Smooth muscle cell (in vitro differentiated cells): ENCODE data around the gene WDR47. TPM values are rescaled to one million over a fixed set of nuclear protein-coding genes. Genes with fewer than 3 reads are reported as not detected.

Source experiments
- DNase-seq: peaks from one replicate; lab custom pipeline; 2025; ENCODE audit not compliant: unreplicated experiment; lab: John Stamatoyannopoulos, UW
- H2AFZ ChIP-seq: fragments of 200-600 bp; sonication (generic); 2 replicates; pipeline ENCODE4 v1.6.0; 2016; ENCODE audit warnings: antibody characterized with exemption, low read depth, mild to moderate bottlenecking
- H3F3A ChIP-seq: fragments of 200-600 bp; sonication (generic); 2 replicates; pipeline ENCODE4 v1.6.0; 2017; ENCODE audit warnings: antibody characterized with exemption, low read depth
- H3K27ac ChIP-seq: fragments of 200-600 bp; sonication (generic); 2 replicates; pipeline ENCODE4 v1.5.1; 2016; ENCODE audit warnings: low read depth, mild to moderate bottlenecking
- H3K27me3 ChIP-seq: fragments of 200-600 bp; sonication (generic); 2 replicates; pipeline ENCODE4 v1.6.1; 2016; ENCODE audit warnings: low read depth, mild to moderate bottlenecking
- H3K36me3 ChIP-seq: fragments of 200-600 bp; sonication (generic); 2 replicates; pipeline ENCODE4 v1.5.1; 2016; ENCODE audit warnings: low read depth
- H3K4me1 ChIP-seq: fragments of 200-600 bp; sonication (generic); 2 replicates; pipeline ENCODE4 v1.5.1; 2016; ENCODE audit warnings: low read depth
- H3K4me2 ChIP-seq: fragments of 200-600 bp; sonication (generic); 2 replicates; pipeline ENCODE4 v1.6.0; 2016; ENCODE audit warnings: mild to moderate bottlenecking
- H3K4me3 ChIP-seq: fragments of 200-600 bp; sonication (generic); 2 replicates; pipeline ENCODE4 v1.5.1; 2016; ENCODE audit warnings: mild to moderate bottlenecking
- H3K79me2 ChIP-seq: fragments of 200-600 bp; sonication (generic); 2 replicates; pipeline ENCODE4 v1.6.0; 2016; ENCODE audit warnings: low read depth, mild to moderate bottlenecking
- H3K9ac ChIP-seq: fragments of 200-600 bp; sonication (generic); 2 replicates; pipeline ENCODE4 v1.6.0; 2016; ENCODE audit warnings: low read depth
- H3K9me3 ChIP-seq: fragments of 200-600 bp; sonication (generic); replicated peaks from 2 replicates; pipeline ENCODE4 v1.5.1; 2016; ENCODE audit warnings: low read depth
- H4K20me1 ChIP-seq: fragments of 200-600 bp; sonication (generic); 2 replicates; pipeline ENCODE4 v1.6.0; 2016; ENCODE audit warnings: low read depth
- CTCF ChIP-seq: fragments of 200-600 bp; sonication (generic); IDR thresholded peaks from 2 replicates; pipeline ENCODE4 v1.5.1; 2017; ENCODE audit warnings: borderline replicate concordance, mild to moderate bottlenecking, antibody characterized with exemption; ENCODE audit not compliant: insufficient read depth, poor library complexity, severe bottlenecking
- WGBS: methylation state at CpG from one replicate; pipeline ENCODE4 v1.1.7; 2016; ENCODE audit warnings: low lambda C conversion rate; 5-methylcytosine and 5-hydroxymethylcytosine counted together
- polyA plus RNA-seq: library from polyadenylated mRNA; unstranded; fragments of >200 nt; fragmentation: Nextera tagmentation; extraction: Ambion mirVana; gene quantifications from 2 replicates; pipeline ENCODE4 v1.2.1, GENCODE V29; 2016
- total RNA-seq: library from RNA; depleted of rRNA; stranded (reverse); fragments of >200 nt; gene quantifications from 2 replicates; pipeline ENCODE4 v1.2.3, GENCODE V29; 2014

WDR47 gene
- 14.9 and 16.0 TPM in 2 replicates for total RNA-seq
- 5.8 and 8.5 TPM in 2 replicates for polyA plus RNA-seq

GRCh38 chr1:109041621-109042468 is at the start of gene WDR47:
Gene WDR47, minus strand, starts transcription at chr1:109042102. Its CDS starts 18,590 bp downstream, at chr1:109023512.
- WGBS = 1% methylated on average over 82 of the region's 90 CpGs
- Histone ChIP-seq H3K36me3 (no peaks in the 10 kb centered on the region), H3F3A (peaks cover 3% of the 10 kb centered on the region), H2AFZ (peak within 1 kb of the TSS; percentile 98), H3K4me3 (peak within 1 kb of the TSS; percentile 91), H3K4me2 (peak within 1 kb of the TSS; percentile 93), H3K27me3 (no peaks in the 10 kb centered on the region), H3K4me1 (peaks cover 10% of the 10 kb centered on the region), H3K27ac (peak within 1 kb of the TSS; percentile 9), H3K79me2 (peaks cover 40% of the 10 kb centered on the region), H3K9ac (peak within 1 kb of the TSS; percentile 84), H4K20me1 (no peaks in the 10 kb centered on the region), H3K9me3 (no peaks in the 10 kb centered on the region)
- no peak for TF ChIP-seq CTCF
- DNase-seq = peak; percentile 63

GRCh38 chr1:109091078-109091838 is 49.4 kb upstream of the WDR47 start:
- Histone ChIP-seq H3F3A (peaks cover 18% of the 10 kb centered on the region), H3K9me3 (no peaks in the 10 kb centered on the region), H3K27ac (peak overlapping the region; percentile 93), H3K4me2 (peak overlapping the region; percentile 95), H3K79me2 (peaks cover 38% of the 10 kb centered on the region), H3K36me3 (peaks cover 7% of the 10 kb centered on the region), H3K4me3 (peak overlapping the region; percentile 91), H4K20me1 (peaks cover under 1% of the 10 kb centered on the region), H3K4me1 (peaks cover 13% of the 10 kb centered on the region), H3K9ac (peak overlapping the region; percentile 96), H2AFZ (peak overlapping the region; percentile 93), H3K27me3 (no peaks in the 10 kb centered on the region)
- WGBS = 6% methylated on average over 13 of the region's 13 CpGs
- DNase-seq = no peak
- TF ChIP-seq CTCF = no peak

- Histone ChIP-seq H3K27me3 (no peaks in the 10 kb centered on the region), H3K27ac (peak within 1 kb of the TSS; percentile 93), H3K79me2 (peaks cover 38% of the 10 kb centered on the region), H3K36me3 (peaks cover 7% of the 10 kb centered on the region), H4K20me1 (no peaks in the 10 kb centered on the region), H3K4me1 (peaks cover 13% of the 10 kb centered on the region), H2AFZ (peak within 1 kb of the TSS; percentile 93), H3K9me3 (no peaks in the 10 kb centered on the region), H3F3A (peaks cover 11% of the 10 kb centered on the region), H3K9ac (peak within 1 kb of the TSS; percentile 96), H3K4me2 (peak within 1 kb of the TSS; percentile 95), H3K4me3 (peak within 1 kb of the TSS; percentile 91)
- peak; percentile 51 for DNase-seq
- TF ChIP-seq CTCF = no peak
- WGBS = 15% methylated on average over 55 of the region's 67 CpGs
These were observed 48.5 kb upstream of the WDR47 start, which contains the start of gene TMEM167B for GRCh38 chr1:109090196-109091077. Gene TMEM167B, plus strand, starts transcription at chr1:109090764. Its CDS starts 109 bp downstream, at chr1:109090873.
